GM23338 (cell line): ENCODE measurements around the gene TNFSF18.

Experiments used
- CREB1 ChIP-seq: fragments of 250-450 bp; sonication (Bioruptor Pico); IDR thresholded peaks from 2 replicates; pipeline ENCODE4 v1.5.0; 2020; ENCODE audit warnings: low read depth, mild to moderate bottlenecking, moderate library complexity
- CTCF ChIP-seq, 2 experiments: fragments of 200-600 bp in 1 of 2; sonication (generic) in 1 of 2; conservative IDR thresholded peaks; 2 replicates each; pipeline versions ENCODE4 v1.5.1 to v1.6.1; 2016 to 2017; ENCODE audit warnings: antibody characterized with exemption in 2 of 2, low read depth in 2 of 2, mild to moderate bottlenecking in 2 of 2, moderate library complexity in 1 of 2
- ETS1 ChIP-seq: IDR thresholded peaks from 2 replicates; pipeline ENCODE4 v1.6.1; 2016; ENCODE audit warnings: antibody characterized with exemption
- EZH2 ChIP-seq: fragments of 200-600 bp; sonication (generic); IDR thresholded peaks from one replicate; pipeline ENCODE4 v1.8.0; 2017; ENCODE audit warnings: antibody characterized with exemption, mild to moderate bottlenecking, low read depth; ENCODE audit not compliant: unreplicated experiment
- EZH2phosphoT487 ChIP-seq: fragments of 200-600 bp; sonication (generic); IDR thresholded peaks from one replicate; pipeline ENCODE4 v1.8.1; 2018; ENCODE audit warnings: antibody characterized with exemption; ENCODE audit not compliant: unreplicated experiment
- POLR2AphosphoS5 ChIP-seq: IDR thresholded peaks from 2 replicates; pipeline ENCODE4 v1.6.1; 2016; ENCODE audit warnings: antibody characterized with exemption, low read depth
- REST ChIP-seq: IDR thresholded peaks from one replicate; pipeline ENCODE4 v1.6.1; 2018; ENCODE audit warnings: antibody characterized with exemption; ENCODE audit not compliant: unreplicated experiment
- ZNF114 ChIP-seq: fragments of 250-450 bp; sonication (Bioruptor Pico); IDR thresholded peaks from 2 replicates; pipeline ENCODE4 v1.5.0; 2020; ENCODE audit warnings: mild to moderate bottlenecking, moderate library complexity
- ZNF331 ChIP-seq: fragments of 250-450 bp; sonication (Bioruptor Pico); IDR thresholded peaks from 2 replicates; pipeline ENCODE4 v1.5.0; 2020; ENCODE audit warnings: low read depth, mild to moderate bottlenecking, moderate library complexity

GRCh38 chr1:173095632-173096031 is 44.9 kb upstream of the TNFSF18 start:
- TF ChIP-seq CTCF (conservative IDR thresholded peaks at IDR 0.05; ENCODE audit: low read depth in 2 of 2) (no peak), REST (no peak), EZH2phosphoT487 (no peak), POLR2AphosphoS5 (no peak), CREB1 (CRISPR knock-in tag) (no peak), EZH2 (no peak), ZNF114 (no peak), ZNF331 (no peak), ETS1 (no peak)
